Kidney tubule cell (primary cell): ENCODE measurements around the gene ACOD1.
"Not testable (repeated sequence)": the region's sequence is repeated elsewhere in the genome, so short reads cannot be mapped to it uniquely, and the experiment has no call there.

Experiments used
- DNase-seq: peaks from one replicate; pipeline ENCODE4 v3.0.0-alpha.2; 2018; ENCODE audit warnings: low spot score

ACOD1 gene

DNA sequence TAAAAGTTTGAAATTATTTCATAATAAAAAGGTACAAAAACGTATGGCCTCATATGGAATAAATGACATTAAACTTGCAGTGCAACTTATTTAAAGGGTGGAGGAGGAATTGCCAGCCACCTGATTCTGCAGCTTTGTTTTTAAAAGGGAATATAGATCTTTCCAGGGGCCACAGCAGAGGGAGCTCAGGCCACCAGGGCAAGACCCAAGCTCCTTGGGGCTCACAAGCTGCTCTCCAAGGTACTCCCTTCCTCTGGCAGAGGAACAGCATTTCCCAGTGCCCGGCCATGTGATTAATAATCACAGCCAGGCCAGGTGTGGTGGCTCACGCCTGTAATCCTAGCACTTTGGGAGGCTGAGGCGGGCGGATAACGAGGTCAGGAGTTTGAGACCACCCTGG lies 6.2 kb downstream of the ACOD1 start:
- no peak for DNase-seq

DNA sequence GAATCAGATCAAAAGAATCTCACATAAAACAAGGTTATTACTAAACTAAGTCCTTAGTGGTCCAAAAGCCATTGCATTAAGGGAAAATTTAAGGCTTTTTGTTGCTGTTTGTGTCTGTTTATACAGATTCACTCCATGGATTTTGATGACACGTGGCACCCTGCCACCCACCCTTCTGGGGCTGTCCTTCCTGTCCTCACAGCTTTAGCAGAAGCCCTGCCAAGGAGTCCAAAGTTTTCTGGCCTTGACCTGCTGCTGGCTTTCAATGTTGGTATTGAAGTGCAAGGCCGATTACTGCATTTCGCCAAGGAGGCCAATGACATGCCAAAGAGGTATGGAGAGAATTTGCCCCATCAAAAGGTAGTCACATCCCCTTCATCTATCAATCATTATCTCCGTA lies 6.9 kb downstream of the ACOD1 start:
- DNase-seq: peak; percentile 73

DNA sequence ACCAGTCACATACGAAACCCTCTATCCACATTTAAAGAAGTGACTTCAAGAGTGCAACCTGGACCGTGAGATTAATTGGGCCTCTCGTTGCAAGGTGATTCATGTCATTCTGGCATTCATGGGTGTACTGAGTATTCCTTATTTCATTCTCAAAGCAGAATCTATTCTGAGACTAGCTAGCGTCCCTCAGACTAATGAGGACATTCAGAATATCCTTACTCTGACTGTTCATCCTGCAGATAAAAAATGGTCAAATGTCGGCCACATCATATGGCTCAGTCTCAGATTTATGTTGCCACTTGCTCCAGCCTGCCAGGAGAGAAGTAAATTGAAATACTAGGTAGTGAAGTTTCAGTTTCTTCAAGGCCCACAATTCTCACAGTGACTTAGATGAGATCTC lies 7.3 kb downstream of the ACOD1 start:
- DNase-seq: no peak

DNA sequence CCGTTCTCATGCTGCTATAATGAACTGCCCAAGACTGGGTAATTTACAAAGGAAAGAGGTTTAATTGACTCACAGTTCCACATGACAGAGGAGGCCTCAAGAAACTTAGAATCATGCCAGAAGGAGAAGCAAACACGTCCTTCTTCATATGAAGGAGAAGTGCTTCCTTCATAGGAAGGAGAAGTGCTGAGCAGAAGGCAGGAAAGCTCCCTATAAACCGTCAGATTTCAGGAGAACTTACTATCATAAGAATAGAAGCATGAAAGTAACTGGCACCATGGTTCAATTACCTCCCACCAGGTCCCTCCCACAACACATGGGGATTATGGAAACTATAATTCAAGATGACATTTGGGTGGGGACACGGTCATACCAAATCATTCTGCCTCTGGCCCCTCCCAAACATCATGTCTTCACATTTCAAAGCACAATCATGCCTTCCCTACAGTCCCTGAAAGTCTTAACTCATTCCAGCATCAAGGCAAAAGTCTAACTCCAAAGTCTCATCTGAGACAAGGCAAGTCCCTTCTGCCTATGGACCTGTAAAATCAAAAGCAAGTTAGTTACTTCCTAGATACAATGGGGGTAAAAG lies 10.6 kb downstream of the ACOD1 start:
- DNase-seq: no peak

DNA sequence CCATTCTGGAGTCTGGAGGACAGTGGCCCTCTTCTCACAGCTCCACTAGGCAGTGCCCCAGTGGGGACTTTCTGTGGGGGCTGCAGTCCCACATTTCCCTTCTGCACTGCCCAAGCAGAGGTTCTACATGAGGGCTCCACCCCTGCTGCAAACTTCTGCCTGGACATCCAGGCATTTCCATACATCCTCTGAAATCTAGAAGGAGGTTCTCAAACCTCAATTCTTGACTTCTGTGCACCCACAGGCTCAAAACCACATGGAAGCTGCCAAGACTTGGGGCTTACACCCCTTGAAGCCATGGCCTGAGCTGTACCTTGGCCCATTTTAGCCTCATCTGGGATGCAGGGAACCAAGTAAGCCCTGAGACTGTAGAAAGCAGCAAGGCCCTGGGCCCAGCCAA lies 11.4 kb downstream of the ACOD1 start:
- DNase-seq: not testable (repeated sequence)

DNA sequence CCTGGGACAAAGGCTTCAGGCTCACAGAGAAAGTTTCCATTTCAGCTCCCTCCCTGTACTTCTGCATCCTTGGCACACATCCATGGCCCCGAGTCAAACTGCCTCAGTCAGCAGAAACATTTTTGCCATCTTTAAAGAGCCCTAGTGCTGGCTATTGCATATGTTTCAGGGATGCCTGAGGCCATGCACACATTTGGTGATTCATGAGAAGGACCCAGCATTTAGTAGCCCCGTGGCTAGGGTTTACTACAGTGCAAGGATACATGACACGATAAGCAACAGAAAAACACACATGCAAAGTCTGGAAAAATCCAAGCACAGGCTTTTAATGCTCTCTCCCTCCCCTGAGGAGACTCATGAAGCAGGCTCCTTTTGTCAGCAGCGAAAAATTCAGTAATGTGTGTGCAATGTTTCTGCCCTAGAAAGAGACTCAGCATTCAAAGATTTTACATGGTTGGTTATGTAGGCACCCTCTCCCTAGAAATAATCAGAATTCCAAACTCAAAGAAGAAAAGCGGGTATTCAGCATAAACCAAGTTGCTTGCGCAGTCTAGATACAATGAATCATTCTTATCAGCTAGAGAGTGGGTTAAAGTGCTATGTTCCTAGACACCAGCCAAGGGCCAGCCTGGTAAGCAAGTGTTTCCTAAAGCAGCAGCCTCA lies 17.6 kb downstream of the ACOD1 start:
- DNase-seq: no peak

DNA sequence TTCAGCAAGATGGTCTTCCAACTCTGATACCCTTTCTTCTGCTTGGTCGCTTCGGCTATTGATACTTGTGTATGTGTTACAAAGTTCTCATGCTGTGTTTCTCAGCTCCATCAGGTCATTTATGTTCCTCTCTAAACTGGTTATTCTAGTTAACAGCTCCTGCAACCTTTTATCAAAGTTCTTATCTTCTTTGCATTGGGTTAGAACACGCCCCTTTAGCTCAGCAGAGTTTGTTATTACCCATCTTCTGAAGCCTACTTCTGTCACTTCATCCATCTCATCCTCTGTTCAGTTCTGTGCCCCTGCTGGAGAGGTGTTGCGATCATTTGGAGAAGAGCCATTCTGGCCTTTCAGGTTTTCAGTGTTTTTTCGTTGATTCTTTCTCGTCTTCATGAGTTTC lies 18.7 kb downstream of the ACOD1 start:
- DNase-seq: no peak

DNA sequence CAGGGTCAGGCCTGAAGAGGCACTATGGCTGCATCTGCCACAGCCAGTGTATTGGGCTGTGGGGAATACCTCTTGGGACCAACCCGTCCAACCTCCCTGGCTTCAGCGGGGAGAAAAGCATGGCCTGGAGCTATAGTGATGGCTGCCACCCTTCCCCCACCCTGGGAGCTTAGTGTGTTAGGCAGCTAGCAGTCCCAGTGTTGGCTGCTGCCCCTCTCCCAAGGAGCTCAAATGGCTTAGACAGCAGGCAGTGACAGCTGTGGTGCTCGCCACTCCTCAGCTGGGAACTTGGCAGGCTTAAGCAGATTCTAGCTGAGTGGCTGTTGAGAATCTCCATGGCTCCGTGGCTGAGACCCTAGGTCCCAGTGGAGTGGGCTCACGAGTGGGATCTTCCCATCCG lies 19.7 kb downstream of the ACOD1 start:
- DNase-seq: no peak

DNA sequence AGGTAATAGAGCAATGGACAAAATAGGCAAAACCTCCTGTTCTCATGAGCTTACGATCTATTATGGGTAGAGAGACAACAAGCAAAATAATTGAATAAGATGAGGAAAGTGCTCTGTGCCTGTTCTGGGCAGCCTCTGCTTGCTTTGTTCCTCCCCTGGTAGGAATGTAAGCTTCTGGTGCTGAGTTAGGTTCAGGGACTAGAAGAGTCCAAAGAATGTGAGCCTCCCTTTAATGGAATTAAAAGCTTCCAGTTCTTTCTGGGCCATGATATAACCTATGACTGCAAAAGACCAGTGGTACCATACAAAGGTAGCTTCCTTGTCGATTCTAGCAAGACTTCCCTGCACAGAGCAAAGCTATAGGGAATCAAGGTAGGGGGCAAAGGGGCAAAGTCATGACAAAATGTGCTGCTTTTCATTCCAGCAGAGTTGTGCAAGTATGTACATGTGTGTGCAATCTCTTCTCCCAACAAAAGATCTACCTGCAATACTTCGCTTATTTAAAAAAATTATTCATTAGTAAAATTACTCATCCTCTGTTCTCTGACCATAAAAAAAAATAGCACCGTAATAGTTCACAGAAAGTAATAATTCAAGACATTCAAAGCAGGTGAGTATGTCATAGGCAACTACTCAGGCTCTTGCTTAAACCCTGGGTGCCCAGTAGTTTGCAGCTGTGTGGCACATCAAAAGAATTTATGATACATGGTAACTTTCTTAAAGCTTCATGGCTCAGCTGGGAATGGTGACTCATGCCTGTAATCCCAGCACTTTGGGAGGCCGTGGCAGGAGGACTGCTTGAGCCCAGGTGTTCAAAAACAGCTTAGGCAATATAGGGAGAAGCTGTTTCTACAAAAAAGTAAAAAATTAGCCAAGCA lies 21.4 kb downstream of the ACOD1 start:
- peak; percentile 50 for DNase-seq

DNA sequence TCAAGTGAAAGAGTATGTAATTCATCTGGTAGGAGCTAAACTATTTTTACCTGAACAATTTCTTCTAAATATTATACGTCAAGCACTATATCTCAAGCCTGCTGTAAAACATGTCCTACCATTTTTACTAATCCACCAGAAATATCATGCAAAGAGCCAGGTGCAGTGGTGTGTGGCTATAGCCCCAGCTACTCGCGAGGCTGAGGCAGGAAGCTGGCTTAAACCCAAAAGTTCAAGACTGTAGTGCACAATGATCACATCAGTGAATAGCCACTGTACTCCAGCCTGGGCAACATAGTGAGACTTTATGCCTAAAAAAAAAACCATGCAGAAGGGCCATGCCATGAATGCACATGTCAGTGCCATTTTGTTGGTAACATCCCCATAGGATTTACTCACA lies 22.9 kb downstream of the ACOD1 start:
- DNase-seq: no peak

DNA sequence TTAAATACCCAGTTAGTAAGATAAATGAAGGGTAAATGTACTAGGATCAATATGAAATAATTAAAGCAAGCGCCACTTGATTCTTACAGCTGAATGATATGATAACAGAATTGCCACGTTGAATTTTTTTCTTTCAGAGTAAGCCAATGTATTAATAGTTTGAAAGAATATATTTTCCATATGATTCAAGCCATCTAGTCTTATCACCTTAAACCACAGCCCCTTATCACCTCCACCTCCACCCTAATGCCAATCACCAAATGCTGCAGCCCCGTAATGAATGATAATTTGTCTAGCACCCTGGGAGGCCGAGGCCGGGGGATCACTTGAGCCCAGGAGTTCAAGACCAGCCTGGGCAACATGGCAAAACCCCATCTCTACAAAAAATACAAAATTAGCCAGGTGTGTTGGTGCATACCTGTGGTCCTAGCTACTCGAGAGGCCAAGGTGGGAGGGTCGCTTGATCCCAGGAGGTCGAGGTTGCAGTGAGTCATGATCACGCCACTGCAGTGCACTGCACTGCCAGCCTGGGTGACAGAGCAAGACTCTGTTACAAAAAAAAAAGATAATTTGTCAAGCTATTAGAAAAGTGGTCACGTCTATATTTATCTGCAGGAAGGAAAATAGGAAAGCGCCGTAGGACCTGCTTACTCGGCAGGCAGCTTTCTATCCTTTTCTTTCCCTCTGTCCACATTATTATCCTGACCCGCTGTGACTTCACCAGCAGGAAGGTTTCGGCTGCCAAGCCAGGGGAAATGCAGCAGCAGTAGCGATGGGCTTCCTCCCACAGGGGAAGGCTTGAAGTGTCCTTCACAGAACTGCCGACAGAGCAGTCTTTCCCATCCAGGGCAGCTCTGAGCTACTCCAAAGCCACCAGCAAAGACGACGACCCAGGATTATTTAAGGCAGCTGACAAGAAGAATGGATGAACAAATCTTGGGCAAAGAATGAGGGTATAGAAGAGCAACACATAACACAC lies 23.8 kb downstream of the ACOD1 start:
- no peak for DNase-seq

DNA sequence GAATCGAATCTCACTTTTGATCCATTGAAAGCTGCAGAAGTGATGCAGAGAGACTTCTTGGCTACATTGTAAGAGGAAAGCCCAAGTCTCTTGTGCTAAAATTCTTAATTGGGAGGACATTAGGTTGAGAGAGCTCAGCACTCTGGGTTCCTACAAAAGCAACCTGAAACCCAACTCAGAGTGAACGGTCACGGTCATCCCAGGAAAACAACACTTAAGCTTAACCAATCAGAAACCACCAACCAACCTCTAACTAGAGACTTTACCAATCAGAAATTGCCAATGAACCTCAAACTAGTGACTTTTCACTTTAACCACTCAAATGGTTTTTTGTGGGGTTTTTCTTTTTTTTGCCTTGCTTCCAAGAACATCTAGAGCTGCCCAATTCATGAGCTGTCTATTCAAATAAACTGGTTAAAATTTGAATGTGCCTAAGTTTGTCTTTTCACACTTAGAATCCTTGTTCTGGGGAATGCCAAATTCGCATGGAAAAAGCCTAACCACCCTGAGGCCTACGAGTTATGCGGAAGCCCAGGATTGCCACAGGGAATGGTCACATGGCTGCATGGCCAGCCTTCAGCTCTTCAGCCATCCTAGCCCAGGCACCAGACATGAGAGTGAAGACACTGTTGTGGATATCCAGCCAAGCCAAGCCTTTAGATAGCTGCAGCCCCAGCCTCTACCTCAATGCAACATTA lies 25.8 kb downstream of the ACOD1 start:
- DNase-seq: no peak

DNA sequence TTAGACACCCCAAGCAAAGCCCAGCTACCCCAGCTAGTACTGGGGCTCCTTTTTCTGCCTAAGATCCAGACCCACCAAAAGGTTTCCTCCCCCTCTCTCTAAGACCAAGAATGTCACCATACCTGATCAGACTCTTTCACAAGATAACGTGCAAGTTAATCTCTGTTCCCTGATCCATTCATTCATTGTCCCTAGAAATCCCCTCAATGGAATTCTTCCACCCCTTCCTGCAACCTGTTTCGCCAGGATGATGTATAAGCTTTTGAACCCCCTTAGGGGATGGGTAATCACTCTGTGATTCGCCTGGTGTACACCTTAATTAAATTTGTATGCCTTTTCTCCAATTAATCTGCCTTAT lies 26.3 kb downstream of the ACOD1 start:
- DNase-seq: no peak

DNA sequence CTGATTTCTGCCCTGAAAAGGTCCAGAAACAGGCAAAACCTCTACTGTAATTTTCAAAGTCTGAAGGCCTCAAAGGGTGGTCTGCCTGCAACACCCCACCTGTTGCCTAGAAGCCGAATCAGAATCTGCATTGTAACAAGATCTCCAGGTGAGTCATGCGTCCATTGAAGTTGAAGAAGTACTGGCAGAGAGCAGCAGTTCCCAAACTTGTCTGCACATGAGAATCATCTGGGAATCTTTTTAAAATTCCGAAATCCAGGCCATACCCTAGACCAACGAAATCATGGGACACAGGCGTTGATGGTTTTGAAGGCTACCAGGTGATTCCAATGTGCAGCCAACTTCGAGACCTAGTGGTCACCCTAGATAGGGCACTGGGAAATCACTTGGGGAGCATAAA lies 27.6 kb downstream of the ACOD1 start:
- no peak for DNase-seq

DNA sequence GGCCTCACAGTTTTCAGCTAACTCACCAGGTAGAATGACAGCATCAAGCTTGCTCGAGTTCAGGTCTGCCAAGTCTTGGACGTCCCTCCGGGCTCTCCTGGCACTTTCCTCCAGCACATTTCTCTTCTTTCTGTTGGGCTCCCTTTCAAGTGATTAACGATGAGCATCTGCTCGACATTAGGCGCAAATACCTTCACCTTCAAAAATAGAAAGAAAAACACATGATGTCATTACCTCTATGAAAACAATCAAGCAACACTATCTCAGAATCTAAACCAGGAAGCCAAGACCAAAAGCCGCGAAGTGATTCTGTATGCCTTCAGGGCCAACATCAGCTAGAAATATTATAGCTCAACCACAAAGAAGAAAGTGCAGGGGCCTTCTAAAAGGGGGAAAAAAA lies 28.2 kb downstream of the ACOD1 start:
- DNase-seq: peak; percentile 48

DNA sequence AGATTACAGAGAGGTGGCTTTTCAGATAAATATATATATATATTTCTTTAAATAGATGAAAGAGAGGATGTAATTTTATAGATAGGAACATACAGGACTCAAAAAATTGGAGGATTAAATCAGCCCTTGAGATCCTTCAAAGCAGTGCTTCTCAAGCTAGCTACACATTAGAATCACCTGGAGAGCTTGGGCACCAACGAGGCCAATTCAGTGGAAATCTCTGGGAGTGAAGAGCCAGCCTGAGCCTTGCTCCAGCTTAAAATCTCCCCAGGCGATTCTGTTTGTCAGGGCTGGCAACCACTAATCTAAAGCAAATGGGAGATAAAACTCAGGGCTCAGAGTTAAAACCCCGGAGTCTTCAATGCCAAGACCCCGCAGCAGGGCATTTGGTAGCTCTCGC lies 28.6 kb downstream of the ACOD1 start:
- no peak for DNase-seq

DNA sequence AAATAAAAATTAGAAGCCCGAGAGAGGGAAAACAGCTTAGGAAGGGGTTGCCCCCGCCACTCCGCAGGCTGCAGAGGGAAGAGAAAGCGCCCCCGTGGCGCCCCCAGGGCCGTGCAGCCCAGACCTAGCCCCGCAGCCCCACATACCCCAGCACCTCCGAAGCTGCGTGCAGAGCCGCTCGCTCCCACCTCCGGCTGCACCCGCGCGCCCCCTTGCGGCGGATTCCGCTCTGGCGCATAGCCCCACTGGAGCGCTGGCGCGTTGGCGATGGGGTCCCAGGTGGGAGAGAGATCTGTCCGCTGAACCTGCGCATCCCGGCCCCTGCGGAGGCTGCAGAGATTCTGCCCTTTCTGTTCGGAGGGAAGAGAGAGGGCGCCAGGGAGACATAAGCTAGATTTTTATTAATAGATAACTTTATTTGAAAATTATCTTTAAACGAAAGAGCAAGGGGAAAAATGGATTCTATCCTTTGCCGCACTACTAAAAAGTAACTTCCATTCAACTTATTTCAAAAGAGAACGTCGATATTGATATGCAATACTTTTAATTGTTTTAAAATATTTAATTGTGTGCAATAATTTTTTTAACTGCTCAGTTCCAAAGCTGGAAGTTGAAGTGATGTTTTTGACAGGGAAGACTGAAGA lies 31.9 kb downstream of the ACOD1 start:
- DNase-seq: peak; percentile 63

DNA sequence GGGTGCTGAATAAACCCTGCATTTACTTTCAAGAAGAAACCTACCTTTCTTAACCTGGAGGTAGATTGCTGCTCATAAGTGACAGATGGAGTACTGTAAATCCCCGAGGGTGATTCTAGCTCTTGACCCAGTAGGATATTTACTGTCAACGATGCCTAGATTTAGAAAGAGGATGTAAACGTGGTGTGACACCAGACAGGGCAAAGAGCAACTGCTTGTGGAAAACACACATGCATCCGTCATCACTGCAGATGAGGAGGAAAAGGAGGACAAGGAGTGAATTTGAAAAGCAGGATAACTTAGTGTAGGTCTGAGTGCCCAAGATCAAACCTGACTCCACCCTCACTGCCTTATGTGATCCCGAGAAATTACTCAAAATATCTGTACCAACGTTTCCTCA lies 33.8 kb downstream of the ACOD1 start:
- DNase-seq: no peak

DNA sequence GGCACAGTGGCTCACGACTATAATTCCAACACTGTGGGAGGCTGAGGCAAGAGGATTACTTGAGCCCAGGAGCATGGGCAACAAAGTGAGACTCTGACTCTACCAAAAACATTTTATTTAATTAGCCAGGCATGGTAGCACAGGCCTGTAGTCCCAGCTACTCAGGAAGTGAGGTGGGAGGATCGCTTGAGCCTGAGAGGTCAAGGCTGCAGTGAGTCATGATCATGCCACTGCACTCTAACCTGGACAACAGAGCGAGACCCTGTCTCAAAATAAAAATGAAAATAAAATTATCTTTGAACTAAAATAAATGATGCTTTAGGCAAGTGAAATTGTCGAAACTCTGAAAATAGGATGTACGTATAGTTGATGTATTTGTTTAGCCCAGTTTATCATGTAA lies 35.4 kb downstream of the ACOD1 start:
- DNase-seq: no peak

DNA sequence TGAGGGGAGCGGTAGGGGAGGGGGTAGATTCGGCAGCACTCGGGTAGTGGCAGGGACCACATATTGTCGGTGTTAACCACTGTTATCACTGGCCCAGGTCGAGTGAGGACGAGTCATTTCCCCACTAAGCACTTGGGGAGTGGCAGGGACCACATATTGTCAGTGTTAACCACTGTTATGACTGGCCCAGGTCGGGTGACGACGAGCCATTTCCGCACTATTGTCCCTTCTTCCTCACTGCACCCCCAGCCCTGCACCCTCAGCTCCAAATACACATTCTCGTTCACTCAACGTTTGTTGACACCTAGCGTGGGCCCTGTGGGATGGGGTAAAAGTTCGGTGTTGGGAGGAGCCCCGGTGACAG lies 43.1 kb downstream of the ACOD1 start:
- no peak for DNase-seq
